ENCODE data around the gene DPP6. TPM values are rescaled to one million over a fixed set of nuclear protein-coding genes. Genes with fewer than 3 reads are reported as not detected.

Gene DPP6
- total RNA-seq, 1 donor from 2014 or later: not detected

GRCh38 chr7:154438571-154439367 lies 386.6 kb downstream of the DPP6 start:
- DNase-seq (ENCODE audit: extremely low read depth, low read depth, low spot score): no peak

GRCh38 chr7:154440058-154440457 lies 387.9 kb downstream of the DPP6 start:
- no peak for DNase-seq (ENCODE audit: extremely low read depth, low read depth, low spot score)

- no peak for DNase-seq (ENCODE audit: extremely low read depth, low read depth, low spot score)
Observed at GRCh38 chr7:154440651-154441050, 388.5 kb downstream of the DPP6 start.

GRCh38 chr7:154441811-154442210 lies 389.6 kb downstream of the DPP6 start:
- DNase-seq (ENCODE audit: extremely low read depth, low read depth, low spot score): no peak

- no peak for DNase-seq (ENCODE audit: extremely low read depth, low read depth, low spot score)
Observed at GRCh38 chr7:154442939-154443338, 390.7 kb downstream of the DPP6 start.

- no peak for DNase-seq (ENCODE audit: extremely low read depth, low read depth, low spot score)
Observed at GRCh38 chr7:154450451-154450850, 398.3 kb downstream of the DPP6 start.

- DNase-seq (ENCODE audit: extremely low read depth, low read depth, low spot score): no peak
Observed at GRCh38 chr7:154451480-154452457, 399.6 kb downstream of the DPP6 start.

- no peak for DNase-seq (ENCODE audit: extremely low read depth, low read depth, low spot score)
Observed at GRCh38 chr7:154463794-154464193, 411.6 kb downstream of the DPP6 start.

- DNase-seq (ENCODE audit: extremely low read depth, low read depth, low spot score): no peak
Observed at GRCh38 chr7:154469652-154470051, 417.5 kb downstream of the DPP6 start.

- no peak for DNase-seq (ENCODE audit: extremely low read depth, low read depth, low spot score)
Observed at GRCh38 chr7:154472343-154472742, 420.1 kb downstream of the DPP6 start.

GRCh38 chr7:154473360-154473759 lies 421.2 kb downstream of the DPP6 start:
- no peak for DNase-seq (ENCODE audit: extremely low read depth, low read depth, low spot score)

GRCh38 chr7:154474903-154475520 lies 422.8 kb downstream of the DPP6 start:
- no peak for DNase-seq (ENCODE audit: extremely low read depth, low read depth, low spot score)

- no peak for DNase-seq (ENCODE audit: extremely low read depth, low read depth, low spot score)
Observed at GRCh38 chr7:154475864-154476263, 423.7 kb downstream of the DPP6 start.

GRCh38 chr7:154480817-154481216 lies 428.6 kb downstream of the DPP6 start:
- DNase-seq (ENCODE audit: extremely low read depth, low read depth, low spot score): no peak

- DNase-seq (ENCODE audit: extremely low read depth, low read depth, low spot score): no peak
Observed at GRCh38 chr7:154482863-154483262, 430.7 kb downstream of the DPP6 start.

- DNase-seq (ENCODE audit: extremely low read depth, low read depth, low spot score): no peak
Observed at GRCh38 chr7:154484406-154484805, 432.2 kb downstream of the DPP6 start.

- no peak for DNase-seq (ENCODE audit: extremely low read depth, low read depth, low spot score)
Observed at GRCh38 chr7:154484943-154485342, 432.7 kb downstream of the DPP6 start.

- no peak for DNase-seq (ENCODE audit: extremely low read depth, low read depth, low spot score)
Observed at GRCh38 chr7:154489897-154490296, 437.7 kb downstream of the DPP6 start.

- no peak for DNase-seq (ENCODE audit: extremely low read depth, low read depth, low spot score)
Observed at GRCh38 chr7:154493594-154493993, 441.4 kb downstream of the DPP6 start.

- DNase-seq (ENCODE audit: extremely low read depth, low read depth, low spot score): no peak
Observed at GRCh38 chr7:154497751-154498150, 445.6 kb downstream of the DPP6 start.

GRCh38 chr7:154503962-154504550 lies 451.9 kb downstream of the DPP6 start:
- peak; percentile 14 for DNase-seq (ENCODE audit: extremely low read depth, low read depth, low spot score)
